K562 (cell line): Measurements from ENCODE around the gene GRM2. TPM values are rescaled to one million over a fixed set of nuclear protein-coding genes. Genes with fewer than 3 reads are reported as not detected.

Experiments used
- ATAC-seq: fragments of 200-7000 bp; cut with Tn5 transposase; 3 replicates; pipeline ENCODE4 v1.9.1; 2020; ENCODE audit warnings: moderate library complexity
- BruUV-seq: library from RNA; stranded (reverse); fragments of 400-500 nt; replicated peaks from 2 replicates; lab custom pipeline; 2021; lab: Mats Ljungman, UMichigan
- CTCF ChIA-PET: fragments of 300-600 bp; formaldehyde crosslinking; extraction: SDS; loops from one replicate; lab custom pipeline; 2021; ENCODE audit warnings: low intra/inter-chr PET ratio; lab: Yijun Ruan, JAX
- POLR2A ChIA-PET: fragments of 300-600, 350-650 bp; sonication (Branson Sonifier 250); formaldehyde crosslinking; extraction: SDS; loops from one replicate; lab custom pipeline; 2021; ENCODE audit warnings: antibody characterized with exemption, inconsistent platforms; lab: Yijun Ruan, JAX
- DNase-seq, 4 experiments: peaks; one replicate each; pipeline versions ENCODE4 v3.0.0 to v3.0.0-alpha.2; 2011 to 2018; ENCODE audit warnings: low spot score in 3 of 4, mixed read lengths in 3 of 4; ENCODE audit errors: extremely low read depth in 1 of 4
- FAIRE-seq: peaks from 2 replicates; lab custom pipeline; 2011; peaks lifted over from hg19 to GRCh38; lab: Jason Lieb, UNC
- H2AFZ ChIP-seq: 2 replicates; pipeline ENCODE4 v1.6.0; 2011; ENCODE audit warnings: low read depth, low read length, control low read depth, inconsistent platforms
- H3K27ac ChIP-seq: fragments of 200-600 bp; 3 replicates; pipeline ENCODE4 v1.8.0; 2011; ENCODE audit warnings: low read depth, mild to moderate bottlenecking, control low read depth, inconsistent platforms, low read length, moderate library complexity, mixed read lengths; ENCODE audit errors: extremely low read depth
- H3K27me3 ChIP-seq, 2 experiments: fragments of 300-600 bp in 1 of 2; 2 replicates in 1 of 2; 3 replicates in 1 of 2; pipeline versions ENCODE4 v1.6.0 to v1.8.0; 2011; ENCODE audit warnings: inconsistent platforms in 2 of 2, low read length in 2 of 2, mild to moderate bottlenecking in 1 of 2, mixed read lengths in 1 of 2, moderate library complexity in 1 of 2; ENCODE audit not compliant: control insufficient read depth in 2 of 2, insufficient read depth in 2 of 2
- H3K36me3 ChIP-seq: fragments of 300-600 bp; 3 replicates; pipeline ENCODE4 v1.8.0; 2011; ENCODE audit warnings: mild to moderate bottlenecking, low read length, inconsistent platforms; ENCODE audit not compliant: control insufficient read depth, insufficient read depth
- H3K4me1 ChIP-seq, 2 experiments: fragments of 200-600 bp in 1 of 2; replicated peaks in 1 of 2; 2 replicates in 1 of 2; 3 replicates in 1 of 2; pipeline versions ENCODE4 v1.5.1 to v1.8.0; 2011; ENCODE audit warnings: inconsistent platforms in 2 of 2, low read length in 2 of 2, mild to moderate bottlenecking in 1 of 2, mixed read lengths in 1 of 2, moderate library complexity in 1 of 2; ENCODE audit not compliant: control insufficient read depth in 2 of 2, insufficient read depth in 2 of 2
- H3K4me2 ChIP-seq: 2 replicates; pipeline ENCODE4 v1.6.1; 2011; ENCODE audit warnings: low read length, control low read depth, inconsistent platforms, mixed read lengths; ENCODE audit not compliant: insufficient read depth
- H3K4me3 ChIP-seq: fragments of 200-600 bp; sonication (generic), shearing (Covaris generic); 2 replicates; pipeline ENCODE4 v1.5.1; 2016; ENCODE audit warnings: control low read depth, inconsistent platforms
- H3K79me2 ChIP-seq: fragments of 200-600 bp; 3 replicates; pipeline ENCODE4 v1.8.0; 2011; ENCODE audit warnings: low read length, inconsistent platforms; ENCODE audit not compliant: control insufficient read depth, insufficient read depth
- H3K9ac ChIP-seq, 2 experiments: 2 replicates each; pipeline versions ENCODE4 v1.6.0 to v1.6.1; 2011; ENCODE audit warnings: low read depth in 2 of 2, low read length in 2 of 2, control low read depth in 1 of 2, inconsistent platforms in 1 of 2, mild to moderate bottlenecking in 1 of 2, mixed read lengths in 1 of 2; ENCODE audit not compliant: insufficient read depth in 1 of 2
- H3K9me1 ChIP-seq: one replicate; pipeline ENCODE4 v1.6.0; 2011; ENCODE audit warnings: inconsistent platforms, mild to moderate bottlenecking, low read length, moderate library complexity; ENCODE audit not compliant: control insufficient read depth, insufficient read depth
- H3K9me3 ChIP-seq: replicated peaks from 2 replicates; pipeline ENCODE4 v1.5.1; 2011; ENCODE audit warnings: low read depth, low read length, inconsistent platforms; ENCODE audit not compliant: control insufficient read depth, insufficient read depth
- H4K20me1 ChIP-seq: replicated peaks from 2 replicates; pipeline ENCODE4 v1.6.1; 2011; ENCODE audit warnings: low read length, inconsistent platforms, mixed read lengths; ENCODE audit not compliant: control insufficient read depth, insufficient read depth
- BCOR ChIP-seq: fragments of 450-650 bp; IDR thresholded peaks from 2 replicates; pipeline ENCODE4 v1.6.1; 2016
- CCNT2 ChIP-seq: IDR thresholded peaks from 2 replicates; pipeline ENCODE4 v1.6.1; 2011; ENCODE audit warnings: borderline replicate concordance, low read depth, mild to moderate bottlenecking, moderate library complexity, mixed read lengths, low read length; ENCODE audit not compliant: insufficient read length; ENCODE audit errors: extremely low read depth
- DPF2 ChIP-seq: fragments of 450-650 bp; IDR thresholded peaks from 2 replicates; pipeline ENCODE4 v1.6.1; 2016
- ESRRA ChIP-seq: fragments of 450-650 bp; IDR thresholded peaks from 2 replicates; pipeline ENCODE4 v1.6.1; 2014; ENCODE audit warnings: low read depth, mild to moderate bottlenecking, moderate library complexity, borderline replicate concordance
- EZH2 ChIP-seq: IDR thresholded peaks from 2 replicates; pipeline ENCODE4 v1.6.1; 2012; ENCODE audit warnings: low read depth, mild to moderate bottlenecking, inconsistent platforms, low read length, borderline replicate concordance
- FOXJ3 ChIP-seq: sonication (generic); formaldehyde crosslinking; IDR thresholded peaks from 2 replicates; pipeline ENCODE4 v1.4.0; 2020; ENCODE audit warnings: mild to moderate bottlenecking, missing genetic modification reagents
- KLF6 ChIP-seq: fragments of 250-450 bp; sonication (Bioruptor Pico); IDR thresholded peaks from 2 replicates; pipeline ENCODE4 v1.4.0; 2020; ENCODE audit warnings: mild to moderate bottlenecking, moderate library complexity, borderline replicate concordance
- MAFG ChIP-seq: fragments of 450-650 bp; conservative IDR thresholded peaks from 2 replicates; pipeline ENCODE4 v1.6.1; 2016; ENCODE audit warnings: missing genetic modification characterization, missing compliant biosample characterization
- MCM5 ChIP-seq: fragments of 450-650 bp; IDR thresholded peaks from 2 replicates; pipeline ENCODE4 v1.6.1; 2016; ENCODE audit warnings: low read depth
- MED1 ChIP-seq: sonication (generic); formaldehyde crosslinking; IDR thresholded peaks from 2 replicates; pipeline ENCODE4 v1.8.1; 2023; ENCODE audit warnings: missing genetic modification reagents, borderline replicate concordance
- PHF21A ChIP-seq: fragments of 450-650 bp; IDR thresholded peaks from 2 replicates; pipeline ENCODE4 v1.6.1; 2017; ENCODE audit warnings: low read depth, borderline replicate concordance
- ZNF24 ChIP-seq: fragments of 450-650 bp; IDR thresholded peaks from 2 replicates; pipeline ENCODE4 v1.6.1; 2016
- WGBS: fragments of 100-300 bp; shearing (Covaris generic); methylation state at CpG from one replicate; pipeline ENCODE4 v1.1.6; 2016; ENCODE audit warnings: low coverage, mixed read lengths; ENCODE audit not compliant: insufficient coverage; ENCODE audit errors: missing lambda C conversion rate; 5-methylcytosine and 5-hydroxymethylcytosine counted together
- in situ Hi-C: fragments of 300-500 bp; cut with MboI; formaldehyde crosslinking; loops from 4 replicates; pipeline ENCODE4 v1.15.0; 2018; ENCODE audit warnings: inconsistent platforms, mixed read lengths
- intact Hi-C: fragments of 100-400 bp; cut with micrococcal nuclease; formaldehyde crosslinking; loops from 2 replicates; pipeline ENCODE4 v1.14.2; 2022
- polyA plus RNA-seq, 8 experiments: library from polyadenylated mRNA; depleted of rRNA in 4 of 8; stranded (reverse) in 5 of 8; unstranded in 3 of 8; fragments of >200 nt; fragmentation: Nextera tagmentation in 2 of 8; fragmentation: Illumina TruSeq in 1 of 8; extraction: Ambion mirVana in 2 of 8; extraction: Trizol in 1 of 8; gene quantifications; 2 replicates each; pipeline versions ENCODE4 v1.2.1 to v1.2.3, GENCODE V29; 2011 to 2014; ENCODE audit warnings: inconsistent platforms in 1 of 8, missing spikeins in 1 of 8
- total RNA-seq, 7 experiments: library from RNA; depleted of rRNA in 6 of 7; stranded (reverse); fragments of >200 nt in 6 of 7; fragmentation: Illumina TruSeq in 2 of 7; extraction: Trizol in 2 of 7; gene quantifications; 2 replicates each; pipeline versions ENCODE4 v1.2.1 to v1.2.3, GENCODE V29; 2011 to 2021; ENCODE audit warnings: low replicate concordance in 1 of 7
- TF ChIP-seq, protein P1 (sequence below): fragments of 450-650 bp; conservative IDR thresholded peaks from 2 replicates; pipeline ENCODE4 v1.6.1; 2016; ENCODE audit warnings: missing genetic modification characterization, low read depth, mild to moderate bottlenecking, control low read depth, missing compliant biosample characterization
- TF ChIP-seq, protein P2 (sequence below): fragments of 450-650 bp; formaldehyde crosslinking; conservative IDR thresholded peaks from 2 replicates; pipeline ENCODE4 v1.4.0; 2022; ENCODE audit warnings: mild to moderate bottlenecking, missing genetic modification characterization
- TF ChIP-seq, protein P3 (sequence below): fragments of 150-350 bp; IDR thresholded peaks from 2 replicates; pipeline ENCODE4 v1.6.1; 2014; ENCODE audit warnings: low read depth, mild to moderate bottlenecking, low read length, borderline replicate concordance
- TF ChIP-seq, protein P4 (sequence below): fragments of 450-650 bp; IDR thresholded peaks from 2 replicates; pipeline ENCODE4 v1.6.1; 2014; ENCODE audit warnings: low read depth, mild to moderate bottlenecking, moderate library complexity, borderline replicate concordance

The GRM2 gene
- total and polyA plus RNA-seq, 9 of the 15 experiments (the other 6 are each of a cell fraction or from before 2014, with no cell fraction given) = not detected

DNA sequence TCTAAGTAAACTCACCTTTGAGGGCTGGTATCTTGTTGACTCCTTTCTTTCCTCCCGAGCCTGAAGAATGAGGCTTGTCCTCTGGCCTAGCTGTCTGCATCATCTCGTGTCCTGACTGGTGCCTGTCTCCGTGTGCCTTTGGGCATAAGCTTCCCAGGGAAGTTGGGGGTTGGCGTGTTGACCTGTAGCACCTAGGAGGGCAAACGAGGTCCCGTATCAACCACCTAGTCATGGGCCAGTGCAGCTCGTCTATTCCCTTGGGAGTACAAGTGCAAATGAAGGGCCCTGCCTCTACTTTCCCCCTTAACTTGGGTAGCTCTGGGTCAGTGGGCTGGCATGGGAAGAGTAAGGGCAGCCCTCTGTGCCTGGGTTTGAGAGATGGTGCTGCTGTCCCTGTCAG is 27.1 kb upstream of the GRM2 start:
- in situ Hi-C loops (loop anchor here (5.0 to 25.0 kb wide), 2 partner anchors 177 to 1042 kb away; partner anchors contain the start of gene DCAF1), intact Hi-C loops (loop anchor here (5.0 kb wide), 2 partner anchors 37 to 292 kb away; partner anchors contain the start of gene MANF)
- H3K4me2 ChIP-seq = no peak overlapping the region
- H3K9me3 ChIP-seq = no peaks in the 10 kb centered on the region
- H3K4me1 ChIP-seq = peaks cover 10 to 14% of the 10 kb centered on the region in 2 experiments; a peak in 4 of 5 replicates
- ChIA-PET CTCF (no interaction called here), POLR2A (no interaction called here)
- H4K20me1 ChIP-seq = peaks cover 10% of the 10 kb centered on the region; the same call in 1 of the 2 replicates
- H3K36me3 ChIP-seq = peaks cover 30% of the 10 kb centered on the region; the same call in 2 of the 3 replicates
- no peaks in the 10 kb centered on the region; the same call in 1 of the 3 replicates for H3K79me2 ChIP-seq
- H3K9me1 ChIP-seq = no peaks in the 10 kb centered on the region
- no peaks in the 10 kb centered on the region for H3K27me3 ChIP-seq
- H3K27ac ChIP-seq = no peak overlapping the region
- H3K9ac ChIP-seq = no peak overlapping the region
- no peak overlapping the region for H3K4me3 ChIP-seq
- FAIRE-seq (no peak), ATAC-seq (no peak), DNase-seq (no peak)
- 65% methylated on average over 5 of the region's 7 CpGs for WGBS
- no peak overlapping the region for H2AFZ ChIP-seq
- BruUV-seq = no TSS peak
- TF ChIP-seq, protein P1, sequence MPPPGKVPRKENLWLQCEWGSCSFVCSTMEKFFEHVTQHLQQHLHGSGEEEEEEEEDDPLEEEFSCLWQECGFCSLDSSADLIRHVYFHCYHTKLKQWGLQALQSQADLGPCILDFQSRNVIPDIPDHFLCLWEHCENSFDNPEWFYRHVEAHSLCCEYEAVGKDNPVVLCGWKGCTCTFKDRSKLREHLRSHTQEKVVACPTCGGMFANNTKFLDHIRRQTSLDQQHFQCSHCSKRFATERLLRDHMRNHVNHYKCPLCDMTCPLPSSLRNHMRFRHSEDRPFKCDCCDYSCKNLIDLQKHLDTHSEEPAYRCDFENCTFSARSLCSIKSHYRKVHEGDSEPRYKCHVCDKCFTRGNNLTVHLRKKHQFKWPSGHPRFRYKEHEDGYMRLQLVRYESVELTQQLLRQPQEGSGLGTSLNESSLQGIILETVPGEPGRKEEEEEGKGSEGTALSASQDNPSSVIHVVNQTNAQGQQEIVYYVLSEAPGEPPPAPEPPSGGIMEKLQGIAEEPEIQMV (tag) = no peak
- TF ChIP-seq FOXJ3 (CRISPR knock-in tag) = no peak
- TF ChIP-seq CCNT2 = no peak
- no peak for TF ChIP-seq MCM5
- no peak for TF ChIP-seq MED1 (CRISPR knock-in tag)
- no peak for TF ChIP-seq DPF2
- TF ChIP-seq KLF6 (CRISPR knock-in tag) = no peak
- no peak for TF ChIP-seq ZNF24
- TF ChIP-seq, protein P2, sequence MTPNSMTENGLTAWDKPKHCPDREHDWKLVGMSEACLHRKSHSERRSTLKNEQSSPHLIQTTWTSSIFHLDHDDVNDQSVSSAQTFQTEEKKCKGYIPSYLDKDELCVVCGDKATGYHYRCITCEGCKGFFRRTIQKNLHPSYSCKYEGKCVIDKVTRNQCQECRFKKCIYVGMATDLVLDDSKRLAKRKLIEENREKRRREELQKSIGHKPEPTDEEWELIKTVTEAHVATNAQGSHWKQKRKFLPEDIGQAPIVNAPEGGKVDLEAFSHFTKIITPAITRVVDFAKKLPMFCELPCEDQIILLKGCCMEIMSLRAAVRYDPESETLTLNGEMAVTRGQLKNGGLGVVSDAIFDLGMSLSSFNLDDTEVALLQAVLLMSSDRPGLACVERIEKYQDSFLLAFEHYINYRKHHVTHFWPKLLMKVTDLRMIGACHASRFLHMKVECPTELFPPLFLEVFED (CRISPR knock-in tag) = no peak
- TF ChIP-seq, protein P3, sequence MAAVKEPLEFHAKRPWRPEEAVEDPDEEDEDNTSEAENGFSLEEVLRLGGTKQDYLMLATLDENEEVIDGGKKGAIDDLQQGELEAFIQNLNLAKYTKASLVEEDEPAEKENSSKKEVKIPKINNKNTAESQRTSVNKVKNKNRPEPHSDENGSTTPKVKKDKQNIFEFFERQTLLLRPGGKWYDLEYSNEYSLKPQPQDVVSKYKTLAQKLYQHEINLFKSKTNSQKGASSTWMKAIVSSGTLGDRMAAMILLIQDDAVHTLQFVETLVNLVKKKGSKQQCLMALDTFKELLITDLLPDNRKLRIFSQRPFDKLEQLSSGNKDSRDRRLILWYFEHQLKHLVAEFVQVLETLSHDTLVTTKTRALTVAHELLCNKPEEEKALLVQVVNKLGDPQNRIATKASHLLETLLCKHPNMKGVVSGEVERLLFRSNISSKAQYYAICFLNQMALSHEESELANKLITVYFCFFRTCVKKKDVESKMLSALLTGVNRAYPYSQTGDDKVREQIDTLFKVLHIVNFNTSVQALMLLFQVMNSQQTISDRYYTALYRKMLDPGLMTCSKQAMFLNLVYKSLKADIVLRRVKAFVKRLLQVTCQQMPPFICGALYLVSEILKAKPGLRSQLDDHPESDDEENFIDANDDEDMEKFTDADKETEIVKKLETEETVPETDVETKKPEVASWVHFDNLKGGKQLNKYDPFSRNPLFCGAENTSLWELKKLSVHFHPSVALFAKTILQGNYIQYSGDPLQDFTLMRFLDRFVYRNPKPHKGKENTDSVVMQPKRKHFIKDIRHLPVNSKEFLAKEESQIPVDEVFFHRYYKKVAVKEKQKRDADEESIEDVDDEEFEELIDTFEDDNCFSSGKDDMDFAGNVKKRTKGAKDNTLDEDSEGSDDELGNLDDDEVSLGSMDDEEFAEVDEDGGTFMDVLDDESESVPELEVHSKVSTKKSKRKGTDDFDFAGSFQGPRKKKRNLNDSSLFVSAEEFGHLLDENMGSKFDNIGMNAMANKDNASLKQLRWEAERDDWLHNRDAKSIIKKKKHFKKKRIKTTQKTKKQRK = no peak
- TF ChIP-seq MAFG = no peak
- TF ChIP-seq EZH2 = no peak
- TF ChIP-seq BCOR = no peak
- TF ChIP-seq ESRRA = no peak
- TF ChIP-seq PHF21A = no peak
- TF ChIP-seq, protein P4, sequence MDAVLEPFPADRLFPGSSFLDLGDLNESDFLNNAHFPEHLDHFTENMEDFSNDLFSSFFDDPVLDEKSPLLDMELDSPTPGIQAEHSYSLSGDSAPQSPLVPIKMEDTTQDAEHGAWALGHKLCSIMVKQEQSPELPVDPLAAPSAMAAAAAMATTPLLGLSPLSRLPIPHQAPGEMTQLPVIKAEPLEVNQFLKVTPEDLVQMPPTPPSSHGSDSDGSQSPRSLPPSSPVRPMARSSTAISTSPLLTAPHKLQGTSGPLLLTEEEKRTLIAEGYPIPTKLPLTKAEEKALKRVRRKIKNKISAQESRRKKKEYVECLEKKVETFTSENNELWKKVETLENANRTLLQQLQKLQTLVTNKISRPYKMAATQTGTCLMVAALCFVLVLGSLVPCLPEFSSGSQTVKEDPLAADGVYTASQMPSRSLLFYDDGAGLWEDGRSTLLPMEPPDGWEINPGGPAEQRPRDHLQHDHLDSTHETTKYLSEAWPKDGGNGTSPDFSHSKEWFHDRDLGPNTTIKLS = no peak
